ENCODE measurements around the gene REXO5. TPM values are rescaled to one million over a fixed set of nuclear protein-coding genes. Genes with fewer than 3 reads are reported as not detected.

REXO5 gene
- polyA plus RNA-seq, 3 donors: 5.2 to 6.6 (median 5.3) TPM

DNA sequence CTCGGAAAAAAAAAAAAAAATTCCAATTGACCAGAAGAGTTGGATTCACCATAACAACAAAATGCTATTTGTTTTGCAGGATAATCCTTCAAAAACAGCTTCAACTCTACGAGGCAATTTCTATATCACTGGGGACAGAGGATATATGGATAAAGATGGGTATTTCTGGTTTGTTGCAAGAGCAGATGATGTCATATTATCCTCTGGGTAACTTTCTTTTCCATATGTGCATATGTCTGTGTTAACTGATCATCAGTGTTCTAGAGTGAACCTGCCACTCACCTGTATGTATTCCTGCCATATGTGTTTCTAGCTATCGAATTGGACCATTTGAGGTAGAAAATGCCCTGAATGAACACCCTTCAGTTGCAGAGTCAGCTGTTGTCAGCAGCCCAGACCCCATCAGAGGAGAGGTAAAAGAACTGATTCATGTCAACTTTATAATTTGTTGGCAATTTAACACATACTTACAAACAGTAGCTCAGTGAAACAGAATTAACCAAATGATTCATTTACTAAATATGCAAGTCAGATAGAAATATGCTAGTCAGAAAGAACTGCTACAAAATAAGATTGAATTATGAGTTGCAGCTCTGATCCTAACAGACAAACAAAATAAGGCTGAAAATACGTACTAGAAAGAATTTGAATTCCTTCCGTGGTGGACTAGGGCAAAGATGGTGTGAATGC is 14.3 kb upstream of the REXO5 start:
- DNase-seq (ENCODE audit: extremely low read depth in 1 of 11, low read depth in 9 of 11, low spot score in 4 of 11): no peak

- no peak for DNase-seq (ENCODE audit: extremely low read depth in 1 of 11, low read depth in 9 of 11, low spot score in 4 of 11)
Observed at GRCh38 chr16:20798364-20798763, 8.0 kb upstream of the REXO5 start.

GRCh38 chr16:20799599-20799998 is 6.7 kb upstream of the REXO5 start:
- peak in 1 of 11 donors; percentile 5 for DNase-seq (ENCODE audit: extremely low read depth in 1 of 11, low read depth in 9 of 11, low spot score in 4 of 11)

- DNase-seq (ENCODE audit: extremely low read depth in 1 of 11, low read depth in 9 of 11, low spot score in 4 of 11): no peak
Observed at GRCh38 chr16:20801278-20801677, 5.0 kb upstream of the REXO5 start.

- no peak for DNase-seq (ENCODE audit: extremely low read depth in 1 of 11, low read depth in 9 of 11, low spot score in 4 of 11)
Observed at GRCh38 chr16:20803192-20803560, 3.2 kb upstream of the REXO5 start.

DNA sequence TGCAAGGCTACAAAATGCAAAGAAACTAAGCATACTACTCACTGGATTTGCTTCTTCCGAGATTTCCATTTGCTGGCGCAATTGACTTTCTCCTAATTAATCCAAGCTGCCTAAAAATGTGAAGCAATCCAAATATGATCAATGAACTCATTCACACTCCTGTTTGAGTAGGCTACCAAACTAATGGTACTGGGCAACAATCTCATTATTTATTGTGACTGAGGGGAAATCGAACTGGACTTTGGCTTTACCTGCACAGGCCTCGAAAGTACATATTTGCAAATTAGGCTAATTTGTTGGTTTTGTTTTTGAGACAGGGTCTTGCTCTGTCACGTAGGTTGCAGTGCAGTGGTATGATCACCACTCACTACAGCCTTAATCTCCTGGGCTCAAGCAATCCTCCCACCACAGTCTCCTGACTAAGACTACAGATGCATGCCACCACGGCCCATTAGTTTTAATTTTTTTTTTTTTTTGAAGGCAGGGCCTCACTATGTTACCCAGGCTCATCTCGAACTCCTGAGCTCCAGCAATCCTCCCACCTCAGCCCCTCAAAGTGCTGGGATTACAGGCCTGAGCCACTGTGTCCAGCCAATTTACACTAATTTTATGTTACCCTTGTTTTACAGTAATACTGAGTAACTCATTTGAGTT is 2.6 kb upstream of the REXO5 start:
- DNase-seq (ENCODE audit: extremely low read depth in 1 of 11, low read depth in 9 of 11, low spot score in 4 of 11): no peak

DNA sequence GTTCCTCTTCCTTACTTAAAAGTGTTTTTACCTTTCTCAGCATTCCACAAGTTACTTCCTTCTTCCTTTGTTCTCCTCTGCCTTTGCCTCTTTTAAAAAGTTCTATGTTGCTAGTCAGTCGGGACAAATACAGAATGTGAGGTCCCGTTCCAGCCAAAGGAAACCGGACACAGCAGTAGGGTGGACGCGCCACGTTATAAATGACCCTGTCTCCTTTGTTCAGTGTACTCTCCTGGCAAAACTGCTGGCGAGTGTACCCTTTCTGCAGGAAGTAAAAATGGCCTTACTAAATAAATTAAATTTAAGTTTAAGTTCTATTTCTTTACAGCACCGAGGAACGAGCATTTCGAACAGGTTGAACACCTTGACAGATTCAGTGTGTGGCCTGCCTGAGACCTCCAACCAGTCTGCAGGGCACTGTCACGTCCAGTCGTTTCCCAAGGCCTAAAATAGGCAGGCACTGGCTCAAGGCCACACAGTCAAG is 601 bp upstream of the REXO5 start:
- DNase-seq (ENCODE audit: extremely low read depth in 1 of 11, low read depth in 9 of 11, low spot score in 4 of 11): peak in 1 of 11 donors; percentile 23

- DNase-seq (ENCODE audit: extremely low read depth in 1 of 11, low read depth in 9 of 11, low spot score in 4 of 11): no peak
Observed at GRCh38 chr16:20807862-20808261, 1.5 kb downstream of the REXO5 start.

DNA sequence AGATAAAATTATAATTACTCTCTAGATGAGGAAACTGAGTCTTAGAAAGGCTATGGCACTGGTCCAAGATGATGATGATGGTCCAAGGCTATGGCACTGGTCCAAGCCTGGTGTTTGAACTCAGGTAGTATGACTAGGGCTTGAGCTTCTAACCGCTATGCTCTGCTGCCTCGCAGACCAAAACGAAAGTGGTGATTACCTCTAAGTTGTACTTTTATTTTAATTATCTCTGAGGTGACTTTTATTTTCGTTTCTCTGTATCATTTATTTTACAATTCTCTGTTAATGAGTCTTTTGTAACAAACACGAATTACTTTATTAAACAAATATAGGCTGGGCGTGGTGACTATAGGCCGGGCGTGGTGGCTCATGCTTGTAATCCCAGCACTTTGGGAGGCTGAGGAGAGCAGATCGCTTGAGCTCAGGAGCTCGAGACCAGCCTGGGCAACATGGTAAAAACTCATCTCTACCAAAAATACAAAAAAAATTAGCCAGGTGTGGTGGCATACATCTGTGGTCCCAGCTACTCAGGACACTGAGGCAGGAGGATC is 5.6 kb downstream of the REXO5 start:
- no peak for DNase-seq (ENCODE audit: extremely low read depth in 1 of 11, low read depth in 9 of 11, low spot score in 4 of 11)

DNA sequence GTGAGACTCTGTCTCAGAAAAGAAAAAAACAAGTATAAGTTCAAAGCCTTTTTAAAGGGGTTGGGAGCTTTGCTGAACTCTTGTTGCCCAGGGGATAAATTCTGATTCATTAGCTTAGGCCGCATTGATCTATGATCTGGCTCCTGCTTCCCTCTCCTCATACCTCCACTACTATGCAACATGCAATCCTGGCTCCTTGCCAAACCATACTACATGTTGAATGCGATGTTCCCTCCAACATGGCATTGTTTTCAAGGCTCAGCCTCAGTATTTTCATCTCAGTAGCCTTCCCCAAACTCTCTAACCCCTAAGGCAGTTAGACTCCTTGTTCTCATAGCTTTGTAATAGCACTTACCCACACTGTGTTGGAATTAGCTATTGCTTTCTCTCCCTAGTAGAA is 6.2 kb downstream of the REXO5 start:
- no peak for DNase-seq (ENCODE audit: extremely low read depth in 1 of 11, low read depth in 9 of 11, low spot score in 4 of 11)

DNA sequence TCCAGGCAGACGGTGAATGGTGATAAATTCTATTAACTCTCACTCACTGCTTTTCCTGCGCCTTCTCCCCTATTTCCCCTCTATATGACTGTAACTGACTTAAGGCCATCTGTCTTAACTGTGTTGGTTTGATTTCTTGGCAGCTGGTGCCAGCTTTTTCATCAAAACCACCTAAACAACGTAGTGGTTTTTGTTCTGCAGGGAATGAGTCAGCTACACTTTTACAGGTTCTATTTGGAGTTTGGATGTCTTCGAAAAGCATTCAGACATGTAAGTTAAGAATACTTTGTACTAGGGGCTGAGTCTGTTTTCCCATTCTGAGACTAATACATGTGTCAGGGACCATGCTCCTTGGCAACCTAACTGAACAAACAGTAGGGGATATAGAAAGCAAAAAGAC is 8.5 kb downstream of the REXO5 start:
- DNase-seq (ENCODE audit: extremely low read depth in 1 of 11, low read depth in 9 of 11, low spot score in 4 of 11): no peak

- DNase-seq (ENCODE audit: extremely low read depth in 1 of 11, low read depth in 9 of 11, low spot score in 4 of 11): no peak
Observed at GRCh38 chr16:20818929-20819585, 12.7 kb downstream of the REXO5 start.

GRCh38 chr16:20821682-20822081 is 15.4 kb downstream of the REXO5 start:
- no peak for DNase-seq (ENCODE audit: extremely low read depth in 1 of 11, low read depth in 9 of 11, low spot score in 4 of 11)

DNA sequence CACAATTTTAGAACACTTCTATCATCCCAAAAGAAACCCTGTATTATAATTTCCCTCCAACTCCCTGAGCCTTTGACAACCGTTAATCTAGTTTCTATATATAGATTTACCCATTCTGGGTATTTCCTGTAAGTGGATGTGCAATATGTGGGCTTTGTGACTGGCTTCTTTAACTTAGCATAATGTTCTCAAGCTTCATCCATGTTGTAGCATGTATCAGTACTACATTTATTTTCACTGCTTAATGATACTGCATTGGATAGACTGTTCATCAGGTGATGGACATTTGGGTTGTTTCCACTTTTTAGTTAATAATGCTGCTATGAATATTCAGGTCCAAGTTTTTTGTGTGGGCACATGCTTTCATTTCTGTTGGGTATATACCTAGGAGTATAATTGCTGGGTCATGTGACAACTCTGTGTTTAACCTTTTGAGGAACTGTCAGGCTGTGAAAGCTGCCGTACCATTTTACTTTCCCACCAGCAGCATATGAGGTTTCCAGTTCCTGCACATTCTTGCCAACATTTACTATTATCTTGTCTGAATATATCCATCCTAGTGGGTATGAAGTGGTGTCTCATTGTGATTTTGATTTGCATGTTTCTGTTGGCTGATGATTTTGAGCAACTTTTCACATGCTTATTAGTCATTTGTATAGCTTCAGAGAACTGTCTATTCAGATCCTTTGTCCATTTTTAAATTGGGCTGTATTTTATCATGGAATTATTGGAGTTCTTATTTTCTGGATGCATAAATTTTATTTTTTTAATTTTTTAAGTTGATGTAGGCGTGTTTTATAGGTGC is 16.4 kb downstream of the REXO5 start:
- DNase-seq (ENCODE audit: extremely low read depth in 1 of 11, low read depth in 9 of 11, low spot score in 4 of 11): no peak

DNA sequence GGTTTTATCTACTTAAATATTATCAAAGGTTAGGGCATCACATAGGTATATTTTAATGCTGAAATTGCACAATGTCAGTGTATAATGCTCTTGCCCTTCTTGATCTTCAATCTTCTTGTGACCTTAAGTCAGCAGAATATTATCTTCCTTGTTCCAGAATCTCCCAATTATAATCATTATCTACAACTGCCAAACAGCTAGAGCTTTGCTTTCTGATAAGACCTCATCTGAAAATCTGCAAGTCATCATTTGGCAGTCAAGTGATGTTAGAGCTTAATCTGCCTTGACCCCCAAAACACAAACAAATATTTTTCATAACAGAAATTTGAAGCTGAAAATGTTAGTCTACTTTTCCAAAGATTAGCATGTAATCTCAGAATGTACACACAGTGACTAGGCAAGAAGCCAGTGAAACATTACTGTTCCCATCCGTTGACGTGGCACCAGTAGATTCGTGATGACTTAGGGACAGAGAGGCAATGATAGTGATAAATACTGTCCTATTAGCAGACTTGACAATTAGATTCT is 19.8 kb downstream of the REXO5 start:
- no peak for DNase-seq (ENCODE audit: extremely low read depth in 1 of 11, low read depth in 9 of 11, low spot score in 4 of 11)

GRCh38 chr16:20829536-20829935 is 23.2 kb downstream of the REXO5 start:
- DNase-seq (ENCODE audit: extremely low read depth in 1 of 11, low read depth in 9 of 11, low spot score in 4 of 11): no peak

DNA sequence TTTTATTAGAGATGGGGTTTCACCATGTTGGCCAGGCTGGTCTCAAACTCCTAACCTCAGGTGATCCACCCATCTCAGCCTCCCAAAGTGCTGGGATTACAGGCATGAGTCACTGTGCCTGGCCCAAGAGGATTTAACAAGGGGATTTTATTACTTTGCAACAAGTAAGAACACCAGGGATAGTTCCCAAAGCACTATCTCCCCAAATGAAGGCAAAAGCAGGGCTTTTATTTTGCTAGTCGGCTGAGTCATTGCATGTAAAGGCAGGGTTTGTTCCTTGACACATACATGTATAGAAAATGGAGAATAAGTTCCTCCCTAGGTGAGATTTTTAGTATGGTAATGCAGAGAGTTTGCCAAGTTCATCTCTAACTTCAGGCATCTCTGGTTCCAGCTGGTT is 24.0 kb downstream of the REXO5 start:
- DNase-seq (ENCODE audit: extremely low read depth in 1 of 11, low read depth in 9 of 11, low spot score in 4 of 11): no peak

DNA sequence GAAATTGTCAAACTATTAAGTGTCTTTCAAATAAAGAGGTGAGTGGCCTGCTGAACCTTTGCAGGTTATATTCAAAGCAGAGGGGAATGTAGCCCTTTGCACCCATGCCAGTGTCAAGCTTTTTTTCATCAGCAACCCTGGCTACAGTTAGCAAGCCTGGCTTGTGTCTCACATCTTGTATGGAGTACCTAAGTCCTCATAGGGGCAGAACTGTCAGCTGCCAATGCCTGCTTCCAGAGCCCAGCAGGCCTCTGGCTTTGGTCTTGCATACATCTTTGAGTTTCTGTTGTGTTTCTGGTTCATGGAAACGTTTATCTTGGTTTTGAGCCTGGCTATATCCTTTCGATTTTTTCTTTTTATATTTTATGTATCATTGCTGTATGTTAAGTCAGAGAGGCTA is 26.8 kb downstream of the REXO5 start:
- no peak for DNase-seq (ENCODE audit: extremely low read depth in 1 of 11, low read depth in 9 of 11, low spot score in 4 of 11)

DNA sequence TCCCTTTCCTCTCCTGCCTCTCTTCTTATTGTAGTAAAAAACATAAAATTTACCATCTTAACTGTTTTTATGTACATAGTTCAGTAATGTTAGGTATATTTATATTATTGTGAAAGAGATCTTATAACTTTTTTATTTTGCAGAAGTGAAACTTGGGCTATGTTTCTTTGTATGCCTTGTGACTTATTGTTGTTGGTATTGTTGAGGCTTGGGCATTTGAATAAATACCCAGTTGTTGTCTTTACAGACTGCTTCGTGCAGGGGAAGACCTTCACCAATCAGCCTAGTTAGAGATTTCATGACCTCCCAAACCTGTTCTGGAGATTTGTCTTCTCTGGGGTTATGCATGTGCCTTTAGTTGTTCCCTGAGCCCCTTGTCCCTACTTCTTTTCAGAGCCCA is 31.9 kb downstream of the REXO5 start:
- DNase-seq (ENCODE audit: extremely low read depth in 1 of 11, low read depth in 9 of 11, low spot score in 4 of 11): no peak
